PC-3 (cell line): ENCODE measurements around the gene CTDSP2.

Experiments
- EZH2 ChIP-seq: fragments of 300-600 bp; sonication (generic); IDR thresholded peaks from one replicate; pipeline ENCODE4 v1.6.1; 2017; ENCODE audit warnings: antibody characterized with exemption, mild to moderate bottlenecking, low read length; ENCODE audit not compliant: unreplicated experiment
- EZH2phosphoT487 ChIP-seq: fragments of 300-600 bp; sonication (generic); IDR thresholded peaks from 2 replicates; pipeline ENCODE4 v1.6.1; 2018; ENCODE audit warnings: mild to moderate bottlenecking, antibody characterized with exemption, low read length, borderline replicate concordance
- TF ChIP-seq, protein P1 (sequence below): fragments of 300-600 bp; sonication (generic); conservative IDR thresholded peaks from 2 replicates; pipeline ENCODE4 v1.5.1; 2017; ENCODE audit warnings: antibody characterized with exemption, low read depth, mild to moderate bottlenecking, low read length

DNA sequence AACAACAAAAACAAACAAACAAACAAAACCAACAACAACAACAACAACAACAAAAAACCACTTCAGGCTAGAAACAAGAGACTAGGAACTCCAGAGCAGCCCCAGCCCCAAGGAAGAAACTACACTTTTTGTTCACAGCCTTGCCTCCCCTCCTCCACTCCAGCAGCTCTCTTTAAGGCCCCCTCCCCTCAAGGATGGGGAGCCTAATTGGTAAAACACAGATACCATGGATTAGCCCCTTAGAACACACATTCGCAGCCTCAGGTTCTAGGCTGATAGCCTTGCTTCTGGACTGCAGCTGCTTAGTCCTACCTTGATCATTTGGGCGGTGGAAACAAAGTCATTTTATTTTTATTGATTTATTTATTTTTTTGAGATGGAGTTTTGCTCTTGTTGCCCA, 16.1 kb downstream of the CTDSP2 start:
- TF ChIP-seq, protein P1, sequence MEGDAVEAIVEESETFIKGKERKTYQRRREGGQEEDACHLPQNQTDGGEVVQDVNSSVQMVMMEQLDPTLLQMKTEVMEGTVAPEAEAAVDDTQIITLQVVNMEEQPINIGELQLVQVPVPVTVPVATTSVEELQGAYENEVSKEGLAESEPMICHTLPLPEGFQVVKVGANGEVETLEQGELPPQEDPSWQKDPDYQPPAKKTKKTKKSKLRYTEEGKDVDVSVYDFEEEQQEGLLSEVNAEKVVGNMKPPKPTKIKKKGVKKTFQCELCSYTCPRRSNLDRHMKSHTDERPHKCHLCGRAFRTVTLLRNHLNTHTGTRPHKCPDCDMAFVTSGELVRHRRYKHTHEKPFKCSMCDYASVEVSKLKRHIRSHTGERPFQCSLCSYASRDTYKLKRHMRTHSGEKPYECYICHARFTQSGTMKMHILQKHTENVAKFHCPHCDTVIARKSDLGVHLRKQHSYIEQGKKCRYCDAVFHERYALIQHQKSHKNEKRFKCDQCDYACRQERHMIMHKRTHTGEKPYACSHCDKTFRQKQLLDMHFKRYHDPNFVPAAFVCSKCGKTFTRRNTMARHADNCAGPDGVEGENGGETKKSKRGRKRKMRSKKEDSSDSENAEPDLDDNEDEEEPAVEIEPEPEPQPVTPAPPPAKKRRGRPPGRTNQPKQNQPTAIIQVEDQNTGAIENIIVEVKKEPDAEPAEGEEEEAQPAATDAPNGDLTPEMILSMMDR: no peak
- TF ChIP-seq EZH2 (no peak), EZH2phosphoT487 (no peak)
